Retina (tissue), 1 donor: ENCODE measurements around the gene APH1A.
"Not testable (repeated sequence)": the region's sequence is repeated elsewhere in the genome, so short reads cannot be mapped to it uniquely, and the experiment has no call there.

Experiments used
- DNase-seq: peaks from one replicate; pipeline ENCODE4 v3.0.0-alpha.2; 2016

The APH1A gene

DNA sequence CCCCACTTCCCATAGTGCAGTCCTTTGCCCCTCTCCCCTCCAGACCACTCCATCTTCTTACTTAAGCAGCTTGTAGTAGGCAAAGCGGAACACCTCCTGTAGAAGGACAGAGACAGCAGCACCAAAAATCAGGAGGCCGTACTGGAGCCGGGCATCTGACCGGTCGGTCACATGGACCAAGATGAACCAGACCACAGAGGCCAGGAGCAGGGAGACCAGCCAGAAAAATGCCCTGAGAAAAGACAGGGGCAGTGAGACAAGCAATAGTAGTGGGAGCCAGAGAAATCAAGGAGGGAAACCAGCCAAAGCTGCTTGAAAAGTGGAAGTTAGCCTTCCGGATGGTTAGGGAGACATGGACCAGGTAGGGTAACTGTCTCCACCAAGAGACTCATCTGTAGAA, 920 bp downstream of the APH1A start:
- DNase-seq: no peak

DNA sequence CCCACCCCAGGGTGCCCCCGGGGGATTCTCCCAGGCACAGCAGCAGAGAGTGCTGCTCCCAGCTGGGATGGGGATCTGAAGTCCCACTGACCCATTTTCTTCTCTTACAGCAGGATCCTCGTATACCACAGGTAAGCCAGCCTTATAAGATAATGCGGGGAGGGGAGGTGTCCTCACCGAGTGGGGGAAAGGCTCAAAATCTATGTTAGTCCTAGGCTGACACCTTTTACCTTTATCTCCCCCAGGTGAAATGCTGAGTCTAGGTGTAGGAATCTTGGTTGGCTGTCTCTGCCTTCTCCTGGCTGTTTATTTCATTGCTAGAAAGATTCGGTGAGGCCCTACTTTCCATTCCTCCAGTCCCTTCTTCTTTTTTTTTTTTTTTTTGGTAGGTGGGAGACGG, 5.3 kb downstream of the APH1A start:
- DNase-seq: no peak

DNA sequence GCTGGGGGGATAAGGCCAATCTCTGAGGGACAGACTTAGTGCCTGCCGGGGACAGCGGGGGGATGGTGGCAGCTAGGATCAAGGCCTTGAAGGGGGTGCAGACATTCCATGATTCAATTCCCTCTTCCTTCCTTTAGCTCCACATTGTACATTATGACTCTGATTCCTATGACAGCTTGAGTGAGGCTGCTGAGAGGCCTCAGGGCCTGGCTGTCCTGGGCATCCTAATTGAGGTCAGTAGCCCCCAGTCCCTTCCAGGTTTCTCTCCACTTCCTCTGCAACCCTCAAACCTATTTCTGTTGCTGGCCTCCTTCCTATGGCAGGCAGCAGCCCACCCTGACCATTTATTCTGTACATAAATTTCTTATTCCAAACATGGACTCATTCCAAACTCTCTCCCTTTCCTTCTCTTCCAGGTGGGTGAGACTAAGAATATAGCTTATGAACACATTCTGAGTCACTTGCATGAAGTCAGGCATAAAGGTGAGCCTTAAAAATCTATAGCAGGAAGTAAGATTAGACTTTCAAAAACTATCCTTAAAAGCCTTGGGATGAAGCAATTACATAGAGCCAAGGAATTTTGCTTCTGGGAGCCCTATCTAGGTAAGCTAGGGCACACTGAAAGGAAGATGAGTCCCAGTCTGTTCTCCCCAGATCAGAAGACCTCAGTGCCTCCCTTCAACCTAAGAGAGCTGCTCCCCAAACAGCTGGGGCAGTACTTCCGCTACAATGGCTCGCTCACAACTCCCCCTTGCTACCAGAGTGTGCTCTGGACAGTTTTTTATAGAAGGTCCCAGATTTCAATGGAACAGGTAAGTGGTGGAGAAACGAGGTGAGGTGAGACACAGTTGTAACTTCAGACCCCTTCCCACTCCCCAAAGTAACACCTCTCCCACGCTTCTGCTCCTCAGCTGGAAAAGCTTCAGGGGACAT, 6.2 kb downstream of the APH1A start:
- DNase-seq: no peak

DNA sequence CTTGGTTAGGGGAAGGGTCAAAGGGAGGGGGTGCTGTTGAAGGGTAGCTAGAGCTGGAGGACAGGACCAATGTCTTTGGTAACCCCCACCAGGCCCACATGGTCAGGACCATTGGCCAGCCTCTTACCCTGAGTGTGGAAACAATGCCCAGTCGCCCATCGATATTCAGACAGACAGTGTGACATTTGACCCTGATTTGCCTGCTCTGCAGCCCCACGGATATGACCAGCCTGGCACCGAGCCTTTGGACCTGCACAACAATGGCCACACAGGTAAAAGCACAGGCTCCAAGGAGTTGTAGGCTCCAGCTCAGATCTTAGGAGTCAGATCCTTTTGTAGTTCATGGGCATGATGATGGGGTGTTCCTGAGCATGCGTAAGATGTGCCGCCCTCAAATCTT, 7.4 kb downstream of the APH1A start:
- no peak for DNase-seq

DNA sequence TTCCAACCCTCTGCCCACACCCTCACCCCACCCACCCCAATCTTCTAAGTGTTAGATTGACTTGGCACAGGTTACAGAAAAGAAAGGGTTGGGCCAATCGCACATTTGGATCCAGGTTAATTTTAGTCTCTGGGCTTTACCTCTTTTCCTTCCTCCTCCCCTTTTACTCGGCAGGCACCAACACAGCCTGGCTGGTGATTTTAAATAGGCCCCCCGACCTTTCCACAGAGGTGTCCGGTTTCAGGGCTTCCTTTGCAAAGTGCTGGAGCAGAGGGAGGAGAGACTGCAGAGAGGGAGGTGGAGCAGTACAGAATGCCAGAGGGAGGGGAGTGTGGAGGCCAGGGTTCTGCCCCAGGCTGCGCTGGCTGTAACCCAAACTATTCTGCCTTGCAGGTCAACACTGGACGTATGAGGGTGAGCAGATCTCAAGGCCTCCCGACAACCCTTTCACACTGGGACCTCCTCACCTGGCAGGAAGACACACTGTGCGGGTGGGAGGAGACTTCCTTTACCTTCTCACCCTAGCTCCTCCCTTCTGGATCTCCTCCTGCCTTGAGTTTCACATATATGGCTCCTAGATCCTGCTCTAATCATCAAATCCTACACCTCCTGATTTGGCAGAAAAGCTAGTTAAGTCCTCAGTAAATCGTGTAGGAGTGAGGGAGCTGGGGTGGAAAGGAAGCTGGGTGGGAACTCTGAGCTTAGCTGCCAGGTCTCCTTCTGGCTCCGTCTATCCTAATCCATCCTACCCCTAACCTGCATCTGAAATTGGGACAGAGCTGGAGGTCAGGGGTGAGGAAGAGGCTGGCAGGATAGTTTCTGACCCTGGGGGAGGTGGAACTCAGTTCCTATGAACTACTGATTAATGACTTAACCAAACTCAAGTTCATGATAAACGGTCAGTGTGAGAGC, 8.8 kb downstream of the APH1A start:
- peak; percentile 43 for DNase-seq

DNA sequence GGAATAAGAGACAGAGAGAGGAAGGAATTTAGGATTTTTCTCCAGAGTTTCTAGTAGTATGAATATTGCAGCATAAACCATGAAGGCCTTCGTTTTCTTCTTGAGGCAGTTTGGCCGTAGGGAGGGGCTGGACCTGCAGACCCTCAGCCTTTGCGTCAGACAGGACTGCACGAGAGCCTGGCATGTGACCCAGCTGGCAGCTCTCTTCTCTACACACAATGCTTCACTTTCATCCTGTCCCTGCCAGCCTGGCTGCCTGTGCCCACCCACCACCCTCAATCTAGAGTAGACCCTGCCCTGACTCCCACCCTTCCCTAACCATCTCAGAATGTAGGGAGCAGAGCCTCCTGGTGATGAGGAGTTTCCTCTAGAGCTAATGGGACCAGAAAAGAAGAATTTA, 9.6 kb downstream of the APH1A start:
- DNase-seq: peak; percentile 48

DNA sequence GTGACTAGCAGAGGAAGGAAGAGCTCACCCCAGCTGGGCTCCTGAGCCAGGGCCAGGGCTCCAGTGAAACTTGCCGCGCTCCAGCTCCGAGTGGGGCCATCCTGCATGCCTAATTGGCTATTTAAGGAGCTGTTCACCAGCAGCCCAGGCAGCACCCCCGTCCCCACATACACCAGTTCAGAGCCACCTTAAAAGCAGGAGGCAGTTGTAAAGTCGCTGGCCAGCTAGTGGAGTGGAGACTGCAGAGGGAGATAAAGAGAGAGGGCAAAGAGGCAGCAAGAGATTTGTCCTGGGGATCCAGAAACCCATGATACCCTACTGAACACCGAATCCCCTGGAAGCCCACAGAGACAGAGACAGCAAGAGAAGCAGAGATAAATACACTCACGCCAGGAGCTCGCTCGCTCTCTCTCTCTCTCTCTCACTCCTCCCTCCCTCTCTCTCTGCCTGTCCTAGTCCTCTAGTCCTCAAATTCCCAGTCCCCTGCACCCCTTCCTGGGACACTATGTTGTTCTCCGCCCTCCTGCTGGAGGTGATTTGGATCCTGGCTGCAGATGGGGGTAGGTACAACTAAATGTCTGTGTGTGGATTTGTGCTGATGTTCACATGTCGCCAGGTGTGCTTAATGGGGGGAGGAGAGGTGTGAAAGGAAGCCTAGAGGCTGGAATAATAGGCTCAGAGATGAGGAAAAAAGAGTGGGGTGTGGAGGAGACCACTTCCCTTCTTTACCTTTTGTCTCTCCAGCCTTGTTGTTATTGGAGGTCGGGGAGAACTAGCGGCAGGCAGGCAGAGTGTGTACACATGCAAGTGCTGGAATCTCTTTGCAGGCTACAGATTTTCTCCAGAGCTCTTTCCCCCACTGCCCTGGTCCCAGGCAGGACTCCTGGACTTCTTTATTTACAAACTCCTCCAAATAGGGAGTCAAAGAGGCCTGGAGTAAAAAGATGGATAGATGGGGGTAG, 10.9 kb downstream of the APH1A start, which contains the start of gene CA14:
Gene CA14, plus strand, starts transcription at position 151 of the 962 bp plus-strand sequence. Its CDS starts 355 bp downstream, at position 506.
- peak; percentile 76 for DNase-seq

DNA sequence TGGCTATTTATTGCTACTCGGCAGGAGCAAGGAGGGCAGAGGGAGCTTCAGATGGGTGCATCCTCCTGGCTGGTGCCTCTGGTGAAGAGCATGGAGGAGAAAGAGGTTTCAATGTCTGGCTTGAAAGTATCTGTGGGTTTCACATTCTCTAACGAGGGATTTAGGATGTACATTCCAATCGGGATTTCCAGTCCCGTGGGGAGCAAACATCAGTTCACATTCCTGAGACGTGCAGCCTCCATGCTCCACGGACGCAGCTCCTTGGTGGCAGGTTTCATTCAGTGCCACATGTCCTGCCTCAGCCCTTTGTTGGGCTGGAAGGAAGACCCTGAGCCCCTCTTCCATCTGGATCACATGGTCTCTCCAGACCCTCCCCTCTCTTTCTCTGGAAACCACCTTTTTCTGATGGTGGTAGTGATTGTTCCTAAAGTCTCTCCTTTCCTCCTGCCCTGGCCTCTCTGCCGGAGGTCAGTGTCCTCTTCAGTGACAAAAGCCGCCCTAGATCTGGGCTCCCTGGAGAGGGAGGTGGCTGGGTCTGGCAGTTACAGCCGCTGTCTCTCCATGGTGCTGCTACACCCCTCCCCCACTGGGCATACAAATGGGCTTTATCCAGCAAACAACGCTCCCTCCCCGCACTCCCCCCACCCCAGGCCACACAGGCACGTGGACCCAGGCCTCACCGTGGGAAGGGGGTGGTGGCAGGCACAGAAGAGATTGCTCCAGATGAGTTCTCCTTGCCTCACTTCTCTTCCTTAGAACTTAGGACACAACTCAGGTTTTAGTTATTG, 12.1 kb downstream of the APH1A start:
- peak; percentile 87 for DNase-seq

DNA sequence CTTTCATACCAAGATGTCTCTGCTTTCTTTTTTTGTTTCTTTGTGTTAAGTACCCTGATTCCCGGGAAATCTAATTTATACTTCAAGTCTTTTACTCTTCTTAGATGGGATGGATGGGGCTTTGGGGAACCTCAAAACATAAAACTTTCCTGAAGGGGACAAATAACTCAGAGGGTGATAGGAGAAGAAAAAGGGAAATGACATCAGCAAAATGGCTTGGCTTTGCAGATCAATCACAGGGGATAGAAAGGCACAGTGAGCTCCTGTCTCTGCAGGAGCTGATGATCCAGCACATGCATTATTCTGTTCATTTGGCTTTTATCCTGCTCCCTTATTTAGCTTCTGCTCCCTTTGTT, 12.6 kb downstream of the APH1A start:
- peak; percentile 72 for DNase-seq

DNA sequence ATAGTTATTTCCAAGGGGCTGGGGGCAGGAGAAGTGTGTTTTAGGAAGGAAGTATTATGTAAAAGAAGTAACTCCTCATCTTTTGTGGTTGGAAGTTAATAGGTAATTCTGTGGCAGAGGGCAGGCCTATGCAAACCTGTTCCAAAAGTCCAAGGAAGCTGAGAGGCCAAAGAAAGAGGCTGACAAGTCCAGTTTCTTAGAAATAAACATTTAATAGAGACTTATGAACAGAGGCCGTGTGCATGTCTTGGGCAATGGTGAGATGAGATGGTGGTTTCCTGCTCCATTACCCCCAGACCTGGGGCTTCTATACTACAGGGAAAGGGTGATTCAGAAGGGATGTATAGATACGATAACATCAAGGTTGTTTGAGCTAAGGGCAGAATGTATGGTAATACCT, 18.9 kb downstream of the APH1A start:
- no peak for DNase-seq

DNA sequence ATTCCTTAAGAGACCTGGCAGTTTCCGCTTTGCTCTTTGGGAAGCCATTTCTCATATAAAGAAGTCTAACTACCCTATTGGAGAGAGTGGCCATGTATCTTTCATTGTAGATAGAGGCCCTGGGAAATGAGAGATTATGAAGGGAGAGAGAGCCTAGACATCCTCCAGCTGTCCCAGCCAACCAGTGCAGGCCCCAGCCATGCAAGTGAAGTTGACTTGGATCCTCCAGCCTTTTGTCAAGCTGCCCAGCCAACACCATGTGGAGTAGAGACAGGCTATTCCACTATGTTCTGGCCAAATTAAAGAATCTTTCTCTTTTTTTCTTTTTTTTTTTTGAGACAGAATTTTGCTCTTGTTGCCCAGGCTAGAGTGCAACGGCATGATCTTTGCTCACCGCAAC, 25.8 kb downstream of the APH1A start:
- no peak for DNase-seq

DNA sequence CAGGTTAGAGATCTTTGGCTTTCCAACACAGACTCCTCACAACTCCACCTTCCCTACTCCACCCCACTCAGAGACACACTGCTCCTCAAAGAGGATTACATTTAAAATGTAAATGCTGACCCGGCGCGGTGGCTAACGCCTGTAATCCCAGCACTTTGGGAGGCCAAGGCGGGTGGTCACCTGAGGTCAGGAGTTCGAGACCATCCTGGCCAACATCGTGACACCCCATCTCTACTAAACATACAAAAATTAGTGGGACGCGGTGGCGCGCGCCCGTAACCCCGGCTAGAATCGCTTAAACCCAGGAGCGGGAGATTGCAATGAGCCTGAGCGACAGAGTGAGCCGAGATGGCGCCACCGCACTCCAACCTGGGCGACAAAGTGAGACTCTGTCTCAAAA, 31.1 kb downstream of the APH1A start:
- no peak for DNase-seq

DNA sequence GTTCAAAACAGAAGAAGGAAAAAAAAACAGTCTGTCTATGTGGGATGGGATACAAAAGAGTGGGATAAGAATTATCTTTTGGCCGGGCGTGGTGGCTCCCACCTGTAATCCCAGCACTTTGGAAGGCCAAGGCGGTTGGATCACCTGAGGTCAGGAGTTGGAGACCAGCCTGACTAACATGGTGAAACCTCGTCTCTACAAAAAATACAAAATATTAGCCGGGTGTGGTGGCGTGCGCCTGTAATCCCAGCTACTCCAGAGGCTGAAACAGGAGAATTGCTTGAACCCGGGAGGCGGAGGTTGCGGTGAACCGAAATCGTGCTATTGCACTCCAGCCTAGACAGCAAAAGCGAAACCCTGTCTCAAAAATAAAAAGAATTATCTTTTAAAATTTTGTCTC, 31.6 kb downstream of the APH1A start:
- not testable (repeated sequence) for DNase-seq

DNA sequence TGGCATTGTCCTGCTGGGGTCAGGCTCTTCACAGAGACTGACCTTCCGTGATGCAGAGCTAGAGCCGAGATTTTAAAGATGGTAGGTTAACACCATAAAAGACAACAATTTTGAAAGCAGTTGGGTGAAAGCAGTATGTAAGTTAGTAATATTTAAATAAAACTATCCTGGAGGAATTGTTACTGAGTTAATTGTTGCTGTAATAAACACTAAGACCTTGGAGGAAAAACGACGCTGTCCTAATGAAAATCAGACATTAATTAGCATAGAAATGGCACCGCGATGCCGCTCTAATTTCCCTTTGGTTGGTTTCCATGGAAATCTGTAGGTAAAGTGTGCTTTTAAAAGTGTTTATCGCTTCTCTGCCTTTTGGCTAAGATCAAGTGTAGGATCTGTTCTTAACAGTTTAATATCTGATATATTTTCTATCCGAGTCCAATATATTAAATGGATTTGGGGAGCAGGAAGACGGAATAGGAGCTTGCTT, 32.2 kb downstream of the APH1A start:
- DNase-seq: no peak

DNA sequence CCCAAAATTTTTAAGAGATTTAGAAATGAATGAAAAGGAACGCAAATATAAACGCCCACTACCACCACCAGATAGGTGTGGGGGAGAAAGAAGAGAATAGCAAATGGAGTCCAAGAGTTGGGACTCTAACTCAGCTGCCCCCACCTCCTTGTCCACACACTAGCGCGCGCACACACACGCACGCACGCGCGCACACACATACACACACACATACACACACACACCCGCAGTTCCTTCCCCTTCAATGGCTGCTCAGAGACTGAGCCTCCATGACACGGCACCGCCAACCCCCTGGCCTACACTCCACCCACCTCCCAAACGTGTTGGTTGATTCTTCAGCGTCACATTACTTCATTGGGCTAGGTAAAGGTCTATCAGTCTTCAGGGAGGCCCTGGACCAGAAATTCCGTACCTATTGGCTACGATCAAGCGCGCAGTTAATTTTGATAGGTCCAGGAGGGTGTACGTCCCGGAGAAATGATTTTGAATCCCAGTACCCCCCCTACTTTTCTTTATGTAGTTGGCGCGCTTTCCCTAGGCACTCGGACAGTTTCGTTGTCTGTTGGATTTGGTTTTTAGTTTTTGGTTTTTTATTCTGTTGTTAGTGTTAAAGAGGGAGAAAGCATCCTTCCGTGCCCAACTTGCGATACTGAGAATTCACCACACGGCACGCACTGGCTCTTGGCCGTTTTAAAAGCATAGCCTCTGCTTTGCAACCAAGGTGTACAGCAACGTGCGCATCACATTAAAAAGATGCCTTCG, 32.8 kb downstream of the APH1A start, which contains the start of gene ANP32E:
Gene ANP32E, minus strand, starts transcription at position 261 of the 762 bp plus-strand sequence. CDS start 326 bp downstream, outside the sequence.
- DNase-seq: peak; percentile 96

DNA sequence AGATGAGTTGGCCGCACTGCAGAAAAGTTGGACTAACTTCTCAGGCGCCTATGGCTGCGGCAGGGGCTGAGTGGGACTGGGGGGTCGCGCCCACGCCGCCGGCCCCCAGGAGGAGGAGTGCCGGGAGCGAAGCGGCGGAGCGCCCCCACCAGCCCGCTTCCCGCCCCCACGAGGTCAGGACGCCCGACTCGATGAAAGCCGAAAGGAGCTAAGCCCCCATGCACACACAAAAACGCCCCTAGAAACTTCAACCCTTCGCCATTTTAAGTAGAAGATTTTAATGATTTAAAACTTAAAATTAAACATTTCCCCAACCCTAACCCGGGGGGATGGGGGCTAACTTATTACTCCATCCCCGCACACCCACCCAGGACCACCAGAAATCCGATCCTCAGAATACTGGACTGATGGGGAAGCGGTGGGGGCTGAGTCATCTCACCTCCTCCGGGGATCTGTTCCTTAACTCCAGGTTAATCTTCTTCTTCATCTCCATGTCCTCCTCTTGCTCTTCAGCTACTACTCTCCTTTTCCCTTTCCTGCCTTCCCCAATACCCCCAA, 33.4 kb downstream of the APH1A start:
- peak; percentile 84 for DNase-seq

DNA sequence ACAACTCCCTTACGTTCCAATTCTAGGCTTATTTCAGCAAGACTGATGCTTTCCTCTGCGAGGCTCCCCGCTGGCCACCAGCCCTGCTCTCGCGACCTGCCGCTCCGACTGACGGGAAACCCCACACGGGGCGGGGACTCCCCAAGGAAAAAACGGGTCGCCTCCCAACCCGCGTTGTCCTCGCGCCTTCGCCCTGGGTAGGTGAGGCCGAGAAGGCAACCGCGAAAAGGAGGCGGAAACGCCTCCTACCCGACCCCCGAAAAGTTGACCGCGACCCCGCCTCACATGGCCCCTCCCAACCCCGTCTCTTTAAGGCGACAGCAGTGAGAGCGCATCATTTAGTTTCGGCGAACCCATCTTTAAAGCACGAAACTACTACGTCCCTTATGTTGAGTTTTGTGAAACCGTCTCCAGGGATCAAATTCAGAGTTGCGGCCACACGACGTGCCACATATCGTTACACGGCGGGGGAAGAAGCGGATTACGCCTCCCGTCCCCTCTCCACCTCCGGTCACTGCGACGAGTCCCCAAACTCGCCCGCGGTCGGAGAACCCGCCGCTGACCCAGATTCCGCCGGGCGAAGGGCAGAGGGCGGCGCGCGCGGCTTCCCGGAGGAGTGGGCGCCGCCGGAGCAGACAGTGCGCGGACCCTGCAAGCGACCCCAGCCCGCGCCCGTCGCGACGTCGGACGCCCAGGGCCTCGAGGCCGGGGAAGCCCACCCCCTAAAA, 34.1 kb downstream of the APH1A start:
- DNase-seq: peak; percentile 86

DNA sequence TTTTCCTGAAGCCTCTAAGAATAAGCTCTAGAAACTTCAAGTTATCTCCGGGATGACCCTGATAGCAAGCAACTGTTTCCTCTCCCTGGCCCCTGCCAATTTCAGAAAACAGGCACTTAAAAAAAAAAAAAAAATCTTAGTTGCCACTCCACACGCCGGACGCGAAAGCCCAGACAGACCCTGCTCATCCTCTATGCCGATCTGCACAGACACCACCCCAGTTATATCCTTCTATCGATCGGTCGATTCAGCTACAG, 34.6 kb downstream of the APH1A start:
- no peak for DNase-seq
